Colonic mucosa (tissue), 4 donors: ENCODE data around the gene HEXD. TPM values are rescaled to one million over a fixed set of nuclear protein-coding genes. Genes with fewer than 3 reads are reported as not detected.

Source experiments
- DNase-seq: peaks from one replicate; pipeline ENCODE4 v3.0.0-alpha.2; 2020
- H3K27ac ChIP-seq: fragments of 200-600 bp; one replicate; pipeline ENCODE4 v1.8.0; 2021
- H3K27me3 ChIP-seq: fragments of 200-600 bp; one replicate; pipeline ENCODE4 v1.8.0; 2021
- H3K36me3 ChIP-seq: fragments of 200-600 bp; one replicate; pipeline ENCODE4 v1.8.0; 2021
- H3K4me1 ChIP-seq: fragments of 200-600 bp; one replicate; pipeline ENCODE4 v1.8.0; 2021; ENCODE audit warnings: mild to moderate bottlenecking
- H3K4me3 ChIP-seq: fragments of 200-600 bp; one replicate; pipeline ENCODE4 v1.8.0; 2021
- H3K9ac ChIP-seq, 2 donors: one replicate each; pipeline ENCODE4 v1.7.0; 2013; ENCODE audit warnings: control low read depth in 2 of 2, low read depth in 2 of 2, low read length in 2 of 2
- H3K9me3 ChIP-seq: fragments of 200-600 bp; one replicate; pipeline ENCODE4 v1.8.0; 2021
- intact Hi-C: fragments of 100-400 bp; cut with DNase I; formaldehyde crosslinking; loops from one replicate; pipeline ENCODE4 v1.14.1; 2022
- total RNA-seq, 2 donors: library from RNA; stranded (reverse); fragmentation: NEBNext Ultra II Directional in 1 of 2; extraction: Animal tissue kit (Norgen Biotek cat#: 25700) in 1 of 2; gene quantifications; one replicate each; pipeline ENCODE4 v1.2.1, GENCODE V29; 2021
- TF ChIP-seq, protein P1 (sequence below): fragments of 200-600 bp; IDR thresholded peaks from one replicate; pipeline ENCODE4 v1.8.0; 2022; ENCODE audit warnings: antibody characterized with exemption, mild to moderate bottlenecking
- donor health status: healthy.
- donor health status: DM: no; HTN: no; CAD: no.
- donor health status: DM: no; HTN: no; CAD: no.

Gene HEXD
- total RNA-seq, 2 donors from 2014 or later, result 26.3 to 31.4 TPM

DNA sequence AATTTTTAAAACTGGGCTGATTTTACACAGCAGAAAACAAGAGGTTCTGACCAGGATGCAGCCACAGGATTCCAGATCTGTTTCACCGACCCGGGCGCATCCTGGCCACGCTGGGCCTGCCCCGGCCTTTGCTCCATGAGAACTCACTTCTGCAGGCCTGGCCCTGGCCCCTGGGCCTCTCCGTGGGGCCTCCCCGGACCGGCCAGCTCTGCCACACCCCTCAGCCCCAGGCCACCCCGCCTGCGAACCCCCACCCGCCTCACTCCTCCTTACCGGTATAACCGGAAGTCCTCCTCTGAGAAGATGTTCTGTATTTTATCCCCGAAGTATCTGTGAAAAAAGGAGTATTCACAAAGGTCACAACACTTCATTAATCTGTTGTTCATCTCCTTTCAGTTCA lies 13.1 kb upstream of the HEXD start:
- intact Hi-C loops, result no loop called here
- H3K36me3 ChIP-seq, result no peaks in the 10 kb centered on the region
- no peak for DNase-seq

DNA sequence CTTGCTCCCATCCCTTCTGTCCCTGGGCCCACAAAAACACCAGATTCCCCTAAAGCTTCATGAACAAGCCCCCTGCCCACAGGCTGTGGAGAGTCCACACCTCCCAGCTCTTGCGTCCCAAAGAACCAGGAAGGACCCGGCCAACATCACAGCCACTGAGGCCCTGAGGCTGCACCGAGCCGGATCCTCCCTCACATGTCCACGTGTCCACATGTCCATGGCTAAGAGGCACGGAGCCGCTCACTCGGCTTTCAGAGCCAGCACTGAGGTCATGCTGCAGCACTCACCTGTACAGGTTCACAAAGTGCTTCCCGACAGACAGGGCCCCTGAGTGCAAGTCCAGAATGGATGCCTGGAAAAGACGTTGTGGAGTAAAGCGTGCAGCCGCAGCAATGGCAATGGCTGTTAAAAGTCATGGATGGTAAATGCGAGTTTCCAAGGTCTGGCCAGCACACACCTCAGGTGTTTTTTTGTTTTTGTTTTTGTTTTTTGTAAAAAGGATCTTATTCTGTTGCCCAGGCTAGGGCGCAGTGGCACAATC lies 11.9 kb upstream of the HEXD start:
- no peaks in the 10 kb centered on the region for H3K36me3 ChIP-seq
- no peak overlapping the region for H3K9ac ChIP-seq
- H3K27ac ChIP-seq, result no peak overlapping the region
- no peaks in the 10 kb centered on the region for H3K4me1 ChIP-seq
- TF ChIP-seq, protein P1, sequence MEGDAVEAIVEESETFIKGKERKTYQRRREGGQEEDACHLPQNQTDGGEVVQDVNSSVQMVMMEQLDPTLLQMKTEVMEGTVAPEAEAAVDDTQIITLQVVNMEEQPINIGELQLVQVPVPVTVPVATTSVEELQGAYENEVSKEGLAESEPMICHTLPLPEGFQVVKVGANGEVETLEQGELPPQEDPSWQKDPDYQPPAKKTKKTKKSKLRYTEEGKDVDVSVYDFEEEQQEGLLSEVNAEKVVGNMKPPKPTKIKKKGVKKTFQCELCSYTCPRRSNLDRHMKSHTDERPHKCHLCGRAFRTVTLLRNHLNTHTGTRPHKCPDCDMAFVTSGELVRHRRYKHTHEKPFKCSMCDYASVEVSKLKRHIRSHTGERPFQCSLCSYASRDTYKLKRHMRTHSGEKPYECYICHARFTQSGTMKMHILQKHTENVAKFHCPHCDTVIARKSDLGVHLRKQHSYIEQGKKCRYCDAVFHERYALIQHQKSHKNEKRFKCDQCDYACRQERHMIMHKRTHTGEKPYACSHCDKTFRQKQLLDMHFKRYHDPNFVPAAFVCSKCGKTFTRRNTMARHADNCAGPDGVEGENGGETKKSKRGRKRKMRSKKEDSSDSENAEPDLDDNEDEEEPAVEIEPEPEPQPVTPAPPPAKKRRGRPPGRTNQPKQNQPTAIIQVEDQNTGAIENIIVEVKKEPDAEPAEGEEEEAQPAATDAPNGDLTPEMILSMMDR, result no peak
- intact Hi-C loops, result no loop called here
- H3K4me3 ChIP-seq, result no peak overlapping the region
- no peaks in the 10 kb centered on the region for H3K27me3 ChIP-seq
- no peaks in the 10 kb centered on the region for H3K9me3 ChIP-seq
- no peak for DNase-seq

More for the DNA sequence above, 13.1 kb upstream of the HEXD start:
- Histone ChIP-seq H3K4me1 (no peaks in the 10 kb centered on the region), H3K27me3 (no peaks in the 10 kb centered on the region), H3K4me3 (no peak overlapping the region), H3K27ac (no peak overlapping the region), H3K9me3 (no peaks in the 10 kb centered on the region), H3K9ac (no peak overlapping the region)
- TF ChIP-seq, protein P1, result no peak

DNA sequence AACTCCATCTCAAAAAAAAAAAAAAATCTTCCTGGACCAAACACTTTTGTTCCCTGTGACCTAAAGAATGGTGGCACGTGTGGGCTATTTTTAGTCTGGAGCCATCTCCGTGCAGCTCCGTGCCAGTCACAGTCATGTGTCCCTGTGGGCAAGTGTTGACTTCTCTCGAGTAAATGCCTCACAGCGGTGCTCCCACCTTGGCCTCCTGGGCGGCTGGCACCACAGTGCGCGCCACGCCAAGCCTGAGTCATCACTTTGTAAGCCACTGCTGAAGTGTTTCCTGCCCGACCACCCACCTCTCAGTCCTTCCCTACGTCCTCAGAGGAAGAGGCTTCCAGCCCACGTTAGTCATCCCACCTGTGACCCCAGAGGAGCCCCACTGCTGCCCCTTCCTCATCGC lies 10.9 kb upstream of the HEXD start:
- Histone ChIP-seq H3K9ac (no peak overlapping the region), H3K9me3 (no peaks in the 10 kb centered on the region), H3K36me3 (no peaks in the 10 kb centered on the region), H3K27ac (no peak overlapping the region), H3K27me3 (no peaks in the 10 kb centered on the region), H3K4me3 (no peak overlapping the region), H3K4me1 (no peaks in the 10 kb centered on the region)
- no peak for DNase-seq
- intact Hi-C loops, result no loop called here
- TF ChIP-seq, protein P1, result no peak

DNA sequence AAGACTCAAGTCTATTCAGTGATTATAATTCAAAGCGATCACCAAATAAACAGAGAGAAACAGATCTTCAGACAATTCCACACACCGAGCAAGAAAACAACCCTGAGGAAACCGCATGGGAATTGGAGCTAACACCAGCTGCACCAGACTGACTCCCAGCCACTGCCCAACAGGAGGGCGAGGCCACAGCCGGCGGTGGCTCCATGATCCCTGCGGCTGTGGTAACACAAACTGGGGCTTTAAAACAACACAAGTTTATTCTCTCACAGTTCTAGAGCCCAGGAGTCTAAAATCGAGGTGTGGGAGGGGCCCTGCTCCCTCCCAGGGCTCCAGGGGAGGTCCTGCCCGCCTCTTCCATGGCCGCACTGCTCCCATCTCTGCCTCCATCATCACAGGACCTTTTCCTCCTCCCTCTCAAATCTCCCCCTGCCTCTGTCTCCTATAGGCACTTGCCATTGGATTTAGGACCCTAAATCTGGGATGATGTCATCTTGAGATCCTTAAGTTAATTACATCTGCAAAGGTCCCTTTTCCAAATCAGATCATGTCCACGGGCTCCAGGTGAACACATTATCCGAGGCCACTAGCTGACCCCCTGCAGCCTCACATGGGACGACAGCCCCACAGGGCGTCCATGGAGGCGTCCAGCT lies 9.7 kb upstream of the HEXD start:
- H3K4me3 ChIP-seq, result no peak overlapping the region
- H3K9ac ChIP-seq, result no peak overlapping the region
- no peak overlapping the region for H3K27ac ChIP-seq
- intact Hi-C loops, result no loop called here
- no peaks in the 10 kb centered on the region for H3K9me3 ChIP-seq
- DNase-seq, result no peak
- H3K36me3 ChIP-seq, result no peaks in the 10 kb centered on the region
- TF ChIP-seq, protein P1, result no peak
- H3K27me3 ChIP-seq, result no peaks in the 10 kb centered on the region
- H3K4me1 ChIP-seq, result no peaks in the 10 kb centered on the region

DNA sequence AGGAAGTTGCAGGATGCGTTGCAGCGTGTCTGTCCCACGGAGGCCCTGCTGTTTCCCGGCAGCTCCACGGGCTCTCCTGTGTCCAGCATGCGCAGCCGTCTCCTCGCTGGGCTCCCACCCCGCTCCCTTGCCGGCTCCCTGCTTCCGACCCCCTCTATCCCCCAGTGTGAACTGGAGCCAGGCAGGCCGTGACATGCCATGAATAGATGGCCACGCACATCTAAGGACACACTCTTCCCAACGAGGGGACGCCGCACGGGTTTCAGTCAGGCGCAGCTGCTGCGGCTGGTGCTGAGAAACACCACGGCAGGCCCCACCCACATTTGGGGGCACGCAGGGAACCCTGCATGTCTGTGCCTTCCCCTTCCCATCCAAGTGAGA lies 9.2 kb upstream of the HEXD start:
- intact Hi-C loops, result no loop called here
- H3K4me3 ChIP-seq, result no peak overlapping the region
- no peaks in the 10 kb centered on the region for H3K4me1 ChIP-seq
- H3K27ac ChIP-seq, result no peak overlapping the region
- H3K27me3 ChIP-seq, result no peaks in the 10 kb centered on the region
- H3K36me3 ChIP-seq, result no peaks in the 10 kb centered on the region
- DNase-seq, result no peak
- no peaks in the 10 kb centered on the region for H3K9me3 ChIP-seq
- TF ChIP-seq, protein P1, result no peak
- no peak overlapping the region for H3K9ac ChIP-seq
